ENCODE results near the gene KIF1B.

The KIF1B gene

GRCh38 chr1:10428984-10429383 is 218.6 kb downstream of the KIF1B start:
- TF ChIP-seq, protein P1, sequence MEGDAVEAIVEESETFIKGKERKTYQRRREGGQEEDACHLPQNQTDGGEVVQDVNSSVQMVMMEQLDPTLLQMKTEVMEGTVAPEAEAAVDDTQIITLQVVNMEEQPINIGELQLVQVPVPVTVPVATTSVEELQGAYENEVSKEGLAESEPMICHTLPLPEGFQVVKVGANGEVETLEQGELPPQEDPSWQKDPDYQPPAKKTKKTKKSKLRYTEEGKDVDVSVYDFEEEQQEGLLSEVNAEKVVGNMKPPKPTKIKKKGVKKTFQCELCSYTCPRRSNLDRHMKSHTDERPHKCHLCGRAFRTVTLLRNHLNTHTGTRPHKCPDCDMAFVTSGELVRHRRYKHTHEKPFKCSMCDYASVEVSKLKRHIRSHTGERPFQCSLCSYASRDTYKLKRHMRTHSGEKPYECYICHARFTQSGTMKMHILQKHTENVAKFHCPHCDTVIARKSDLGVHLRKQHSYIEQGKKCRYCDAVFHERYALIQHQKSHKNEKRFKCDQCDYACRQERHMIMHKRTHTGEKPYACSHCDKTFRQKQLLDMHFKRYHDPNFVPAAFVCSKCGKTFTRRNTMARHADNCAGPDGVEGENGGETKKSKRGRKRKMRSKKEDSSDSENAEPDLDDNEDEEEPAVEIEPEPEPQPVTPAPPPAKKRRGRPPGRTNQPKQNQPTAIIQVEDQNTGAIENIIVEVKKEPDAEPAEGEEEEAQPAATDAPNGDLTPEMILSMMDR (IDR thresholded peaks at IDR 0.05; ENCODE audit: insufficient read depth, low read depth, low read length, missing control alignments): no peak
- no peak overlapping the region for H3K4me3 ChIP-seq (ENCODE audit: low read depth, low read length)
- DNase-seq (ENCODE audit: low read depth): no peak

DNA sequence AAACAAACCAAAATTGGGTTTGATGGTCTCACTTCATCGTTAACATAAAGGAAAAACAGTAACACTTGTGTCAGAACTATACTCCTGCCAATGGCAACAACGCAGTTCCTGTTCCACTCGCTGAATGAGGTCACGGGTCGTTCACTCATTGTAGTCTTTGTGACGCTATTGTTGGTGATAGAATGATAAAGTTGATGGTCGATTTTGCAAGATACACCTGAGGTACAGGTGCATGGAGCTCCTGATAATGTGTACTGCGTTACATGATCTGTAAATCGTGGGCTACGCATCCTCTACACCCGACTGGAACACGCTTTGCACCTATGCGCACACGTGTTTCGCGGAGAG is 219.5 kb downstream of the KIF1B start:
- H3K4me3 ChIP-seq (ENCODE audit: low read depth, low read length): peak overlapping the region; percentile 93
- TF ChIP-seq, protein P1 (IDR thresholded peaks at IDR 0.05; ENCODE audit: insufficient read depth, low read depth, low read length, missing control alignments): no peak
- no peak for DNase-seq (ENCODE audit: low read depth)

DNA sequence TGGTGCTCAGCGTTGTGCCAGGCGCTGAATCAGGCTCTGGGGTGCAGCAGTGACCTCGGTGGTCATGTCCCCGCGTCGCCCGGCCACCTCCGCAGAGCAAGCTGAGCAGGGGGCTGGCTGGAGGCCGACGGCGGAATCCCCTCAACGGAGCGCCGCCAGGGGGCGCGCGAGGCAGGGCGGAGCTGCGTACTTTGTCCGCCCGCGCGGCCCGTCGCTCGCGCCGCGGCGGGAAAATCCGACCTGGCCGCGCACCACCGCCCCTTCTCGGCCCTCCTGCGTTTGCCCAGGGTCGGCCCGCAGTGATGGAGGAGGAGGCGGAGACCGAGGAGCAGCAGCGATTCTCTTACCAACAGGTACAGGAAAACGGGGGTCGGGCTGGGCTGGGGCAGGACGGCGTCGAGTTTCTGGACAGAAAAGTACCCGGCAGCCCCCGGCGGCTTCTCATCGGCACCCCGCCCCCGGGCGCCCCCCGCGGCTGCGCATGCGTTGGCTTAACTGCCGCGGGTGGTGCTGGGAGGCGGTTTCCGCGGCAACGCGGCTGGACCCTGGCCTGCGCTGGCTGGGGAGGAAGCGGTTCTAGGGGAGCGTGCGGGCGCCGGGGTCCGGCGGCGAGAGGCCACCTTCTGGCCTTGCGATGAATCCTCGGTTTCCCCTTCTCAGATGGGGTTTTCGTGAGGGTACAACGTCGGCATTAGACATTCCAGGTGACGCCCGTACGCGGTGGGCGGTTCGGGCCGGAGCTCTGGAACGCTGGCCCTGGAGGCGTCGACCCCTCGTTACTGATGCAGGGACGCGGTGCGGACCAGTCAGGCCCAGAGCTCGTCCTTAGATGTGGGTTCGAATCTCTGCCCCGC is 220.1 kb downstream of the KIF1B start, which contains the start of gene CENPS:
Gene CENPS (plus strand): TSS at position 218 of the 854 bp plus-strand sequence. CDS start 85 bp downstream, at position 303.
- DNase-seq (ENCODE audit: low read depth): peak; percentile 93
- peak within 1 kb of the TSS; percentile 93 for H3K4me3 ChIP-seq (ENCODE audit: low read depth, low read length)
- TF ChIP-seq, protein P1 (IDR thresholded peaks at IDR 0.05; ENCODE audit: insufficient read depth, low read depth, low read length, missing control alignments): peak; percentile 95

All from GM12865 (cell line).